Lower leg skin (tissue), 3 donors: ENCODE data around the gene INPP4B.

ENCODE experiments used
- CTCF ChIP-seq, 3 donors: fragments of 450-650 bp; IDR thresholded peaks; one replicate each; pipeline ENCODE4 v1.5.1; 2016; ENCODE audit warnings: antibody characterized with exemption in 3 of 3, mild to moderate bottlenecking in 3 of 3, moderate library complexity in 2 of 3
- POLR2A ChIP-seq, 2 donors: fragments of 450-650 bp; IDR thresholded peaks; one replicate each; pipeline ENCODE4 v1.6.1; 2016 to 2017; ENCODE audit warnings: antibody characterized with exemption in 2 of 2, mild to moderate bottlenecking in 1 of 2, moderate library complexity in 1 of 2

DNA sequence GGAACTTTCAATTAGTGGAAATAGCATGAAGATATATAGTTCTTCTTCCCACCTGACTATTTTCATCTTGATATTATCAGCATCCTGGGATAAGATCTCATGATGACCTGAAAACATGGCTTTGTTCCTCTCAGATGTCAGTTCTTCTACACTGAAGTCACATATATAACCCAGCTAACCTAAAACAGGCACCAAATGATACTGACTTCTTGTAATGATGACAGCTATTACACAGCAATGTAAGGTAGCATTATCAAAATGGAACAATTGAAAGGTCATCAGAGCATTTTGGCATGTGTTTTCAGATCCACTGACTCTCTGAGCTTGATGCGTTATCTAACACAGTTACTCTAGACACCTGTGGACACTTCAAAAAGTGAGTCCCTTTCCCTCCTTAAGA, 469.9 kb downstream of the INPP4B start:
- TF ChIP-seq POLR2A (IDR thresholded peaks at IDR 0.05) = no peak
- TF ChIP-seq CTCF (IDR thresholded peaks at IDR 0.05) = no peak
